GM12872 (cell line): ENCODE results near the gene DDX24.

Source experiments
- CTCF ChIP-seq: IDR thresholded peaks from 3 replicates; pipeline ENCODE4 v1.5.1; 2011; ENCODE audit warnings: low read depth, mild to moderate bottlenecking, low read length, moderate library complexity; ENCODE audit not compliant: insufficient read depth

Gene DDX24

GRCh38 chr14:94077823-94078222 lies 3.2 kb downstream of the DDX24 start:
- no peak for TF ChIP-seq CTCF

GRCh38 chr14:94077111-94077821 lies 3.7 kb downstream of the DDX24 start:
- no peak for TF ChIP-seq CTCF

GRCh38 chr14:94075008-94075407 lies 6.0 kb downstream of the DDX24 start:
- no peak for TF ChIP-seq CTCF

GRCh38 chr14:94074534-94074933 lies 6.5 kb downstream of the DDX24 start:
- no peak for TF ChIP-seq CTCF

GRCh38 chr14:94066089-94066676 lies 14.8 kb downstream of the DDX24 start:
- TF ChIP-seq CTCF = no peak

- TF ChIP-seq CTCF = no peak
These were observed 18.6 kb downstream of the DDX24 start for GRCh38 chr14:94062344-94062940.

- TF ChIP-seq CTCF = no peak
These were observed 21.0 kb downstream of the DDX24 start for GRCh38 chr14:94059998-94060397.
